Smooth muscle cell (in vitro differentiated cells): ENCODE data around the gene SCRN1. TPM values are rescaled to one million over a fixed set of nuclear protein-coding genes. Genes with fewer than 3 reads are reported as not detected.

Source experiments
- DNase-seq: peaks from one replicate; lab custom pipeline; 2025; ENCODE audit not compliant: unreplicated experiment; lab: John Stamatoyannopoulos, UW
- H2AFZ ChIP-seq: fragments of 200-600 bp; sonication (generic); 2 replicates; pipeline ENCODE4 v1.6.0; 2016; ENCODE audit warnings: antibody characterized with exemption, low read depth, mild to moderate bottlenecking
- H3F3A ChIP-seq: fragments of 200-600 bp; sonication (generic); 2 replicates; pipeline ENCODE4 v1.6.0; 2017; ENCODE audit warnings: antibody characterized with exemption, low read depth
- H3K27ac ChIP-seq: fragments of 200-600 bp; sonication (generic); 2 replicates; pipeline ENCODE4 v1.5.1; 2016; ENCODE audit warnings: low read depth, mild to moderate bottlenecking
- H3K27me3 ChIP-seq: fragments of 200-600 bp; sonication (generic); 2 replicates; pipeline ENCODE4 v1.6.1; 2016; ENCODE audit warnings: low read depth, mild to moderate bottlenecking
- H3K36me3 ChIP-seq: fragments of 200-600 bp; sonication (generic); 2 replicates; pipeline ENCODE4 v1.5.1; 2016; ENCODE audit warnings: low read depth
- H3K4me1 ChIP-seq: fragments of 200-600 bp; sonication (generic); 2 replicates; pipeline ENCODE4 v1.5.1; 2016; ENCODE audit warnings: low read depth
- H3K4me2 ChIP-seq: fragments of 200-600 bp; sonication (generic); 2 replicates; pipeline ENCODE4 v1.6.0; 2016; ENCODE audit warnings: mild to moderate bottlenecking
- H3K4me3 ChIP-seq: fragments of 200-600 bp; sonication (generic); 2 replicates; pipeline ENCODE4 v1.5.1; 2016; ENCODE audit warnings: mild to moderate bottlenecking
- H3K79me2 ChIP-seq: fragments of 200-600 bp; sonication (generic); 2 replicates; pipeline ENCODE4 v1.6.0; 2016; ENCODE audit warnings: low read depth, mild to moderate bottlenecking
- H3K9ac ChIP-seq: fragments of 200-600 bp; sonication (generic); 2 replicates; pipeline ENCODE4 v1.6.0; 2016; ENCODE audit warnings: low read depth
- H3K9me3 ChIP-seq: fragments of 200-600 bp; sonication (generic); replicated peaks from 2 replicates; pipeline ENCODE4 v1.5.1; 2016; ENCODE audit warnings: low read depth
- H4K20me1 ChIP-seq: fragments of 200-600 bp; sonication (generic); 2 replicates; pipeline ENCODE4 v1.6.0; 2016; ENCODE audit warnings: low read depth
- WGBS: methylation state at CpG from one replicate; pipeline ENCODE4 v1.1.7; 2016; ENCODE audit warnings: low lambda C conversion rate; 5-methylcytosine and 5-hydroxymethylcytosine counted together
- polyA plus RNA-seq: library from polyadenylated mRNA; unstranded; fragments of >200 nt; fragmentation: Nextera tagmentation; extraction: Ambion mirVana; gene quantifications from 2 replicates; pipeline ENCODE4 v1.2.1, GENCODE V29; 2016
- total RNA-seq: library from RNA; depleted of rRNA; stranded (reverse); fragments of >200 nt; gene quantifications from 2 replicates; pipeline ENCODE4 v1.2.3, GENCODE V29; 2014
- TF ChIP-seq, protein P1 (sequence below): fragments of 200-600 bp; sonication (generic); IDR thresholded peaks from 2 replicates; pipeline ENCODE4 v1.5.1; 2017; ENCODE audit warnings: borderline replicate concordance, mild to moderate bottlenecking, antibody characterized with exemption; ENCODE audit not compliant: insufficient read depth, poor library complexity, severe bottlenecking

The SCRN1 gene
- total and polyA plus RNA-seq, 2 experiments from 2014 or later = 67.5 to 84.9 TPM

DNA sequence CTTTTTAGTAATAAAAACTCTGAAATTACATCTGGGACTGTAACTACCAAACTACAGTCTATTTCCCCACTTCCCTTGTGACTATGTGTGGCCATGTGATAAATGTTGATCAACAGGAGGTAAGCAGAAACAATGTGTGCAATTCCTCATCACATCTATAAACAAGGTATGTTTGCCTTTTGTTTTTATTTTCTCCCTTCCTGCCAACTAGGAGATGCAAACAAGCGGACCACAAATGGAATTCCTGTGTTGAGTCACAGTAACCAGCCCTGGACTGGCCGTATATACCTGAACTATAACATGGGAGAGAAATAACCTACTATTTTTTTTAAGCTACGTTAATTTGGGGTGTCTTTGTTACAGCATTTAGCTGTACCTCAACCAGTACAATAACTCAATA is 52.5 kb downstream of the SCRN1 start:
- Histone ChIP-seq H3K79me2 (no peaks in the 10 kb centered on the region), H3F3A (no peaks in the 10 kb centered on the region), H3K9me3 (no peaks in the 10 kb centered on the region), H3K36me3 (peaks cover 10% of the 10 kb centered on the region), H3K27me3 (no peaks in the 10 kb centered on the region), H3K4me3 (no peak overlapping the region), H2AFZ (no peak overlapping the region), H3K27ac (no peak overlapping the region), H3K9ac (no peak overlapping the region), H3K4me2 (no peak overlapping the region), H3K4me1 (no peaks in the 10 kb centered on the region), H4K20me1 (no peaks in the 10 kb centered on the region)
- no peak for DNase-seq
- 92% methylated on average over 3 of the region's 3 CpGs for WGBS
- TF ChIP-seq, protein P1, sequence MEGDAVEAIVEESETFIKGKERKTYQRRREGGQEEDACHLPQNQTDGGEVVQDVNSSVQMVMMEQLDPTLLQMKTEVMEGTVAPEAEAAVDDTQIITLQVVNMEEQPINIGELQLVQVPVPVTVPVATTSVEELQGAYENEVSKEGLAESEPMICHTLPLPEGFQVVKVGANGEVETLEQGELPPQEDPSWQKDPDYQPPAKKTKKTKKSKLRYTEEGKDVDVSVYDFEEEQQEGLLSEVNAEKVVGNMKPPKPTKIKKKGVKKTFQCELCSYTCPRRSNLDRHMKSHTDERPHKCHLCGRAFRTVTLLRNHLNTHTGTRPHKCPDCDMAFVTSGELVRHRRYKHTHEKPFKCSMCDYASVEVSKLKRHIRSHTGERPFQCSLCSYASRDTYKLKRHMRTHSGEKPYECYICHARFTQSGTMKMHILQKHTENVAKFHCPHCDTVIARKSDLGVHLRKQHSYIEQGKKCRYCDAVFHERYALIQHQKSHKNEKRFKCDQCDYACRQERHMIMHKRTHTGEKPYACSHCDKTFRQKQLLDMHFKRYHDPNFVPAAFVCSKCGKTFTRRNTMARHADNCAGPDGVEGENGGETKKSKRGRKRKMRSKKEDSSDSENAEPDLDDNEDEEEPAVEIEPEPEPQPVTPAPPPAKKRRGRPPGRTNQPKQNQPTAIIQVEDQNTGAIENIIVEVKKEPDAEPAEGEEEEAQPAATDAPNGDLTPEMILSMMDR = no peak

DNA sequence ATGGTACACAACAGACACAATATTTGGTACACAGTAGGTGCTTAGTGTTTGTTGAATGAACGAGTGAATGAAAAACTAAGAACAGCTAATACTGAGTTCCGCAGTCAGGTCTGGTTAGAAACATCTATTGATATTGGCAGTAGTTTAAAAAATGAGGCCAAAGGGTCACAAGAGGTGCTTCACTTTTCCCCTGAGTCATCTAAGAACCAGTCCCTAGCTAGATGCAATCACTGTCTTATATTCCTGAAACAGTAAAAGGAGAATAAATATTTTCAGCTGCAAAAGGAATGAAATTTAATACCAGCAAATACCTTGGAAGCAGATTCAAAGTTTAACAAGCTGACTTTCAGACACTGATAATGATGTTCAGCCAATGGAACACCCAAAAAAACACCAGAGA is 54.5 kb downstream of the SCRN1 start:
- no peaks in the 10 kb centered on the region for H3K4me1 ChIP-seq
- H3K4me3 ChIP-seq = no peak overlapping the region
- H3K27ac ChIP-seq = no peak overlapping the region
- H3K79me2 ChIP-seq = no peaks in the 10 kb centered on the region
- TF ChIP-seq, protein P1 = no peak
- peaks cover under 1% of the 10 kb centered on the region for H3K36me3 ChIP-seq
- peaks cover 20% of the 10 kb centered on the region for H4K20me1 ChIP-seq
- no peak for DNase-seq
- H3K27me3 ChIP-seq = no peaks in the 10 kb centered on the region
- no peak overlapping the region for H3K9ac ChIP-seq
- no peak overlapping the region for H3K4me2 ChIP-seq
- H2AFZ ChIP-seq = no peak overlapping the region
- no peaks in the 10 kb centered on the region for H3F3A ChIP-seq
- H3K9me3 ChIP-seq = no peaks in the 10 kb centered on the region
- 95% methylated on average over 2 of the region's 2 CpGs for WGBS

DNA sequence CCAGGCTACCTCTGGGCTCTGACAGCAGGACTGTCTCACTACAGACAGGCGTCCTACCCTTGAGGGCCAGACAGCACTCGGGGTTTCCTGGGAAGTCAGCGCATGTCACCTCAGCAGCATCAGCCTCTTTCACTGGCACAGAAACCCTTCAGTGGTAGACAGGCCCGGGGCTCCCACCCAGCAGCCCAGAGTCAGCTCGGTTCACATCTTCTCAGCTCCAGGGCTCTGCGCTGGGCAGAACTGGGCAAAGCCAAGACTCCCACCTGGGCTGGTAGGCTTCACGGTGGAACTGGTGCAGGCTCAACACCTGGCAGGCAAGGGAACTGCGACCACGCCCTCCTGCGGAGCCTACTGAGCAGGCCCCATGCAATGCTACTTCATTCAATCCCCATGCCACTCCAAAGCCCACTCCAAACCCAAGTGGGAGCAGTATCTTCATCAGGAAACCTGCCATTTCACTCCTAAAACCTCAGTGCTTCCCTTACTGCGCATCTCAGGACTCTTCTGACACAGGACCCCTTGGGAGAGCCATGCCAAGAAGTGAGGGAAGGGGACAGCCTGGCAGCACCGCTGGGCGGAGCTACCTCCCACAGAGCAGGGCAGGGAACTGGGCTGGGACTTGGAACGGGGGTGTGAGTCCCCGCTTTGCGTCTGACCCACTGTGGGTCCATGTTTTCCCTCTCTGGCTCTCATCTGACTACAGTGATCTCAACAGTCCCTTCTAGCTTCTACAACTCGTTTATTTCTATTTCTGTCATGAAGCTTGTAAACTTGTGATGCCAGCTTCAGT is 60.4 kb downstream of the SCRN1 start:
- Histone ChIP-seq H3K79me2 (no peaks in the 10 kb centered on the region), H4K20me1 (peaks cover 42% of the 10 kb centered on the region), H3K27ac (no peak overlapping the region), H3K4me1 (no peaks in the 10 kb centered on the region), H3K36me3 (no peaks in the 10 kb centered on the region), H3K27me3 (no peaks in the 10 kb centered on the region), H3K9me3 (no peaks in the 10 kb centered on the region), H3K4me2 (no peak overlapping the region), H3K9ac (no peak overlapping the region), H2AFZ (no peak overlapping the region), H3K4me3 (no peak overlapping the region), H3F3A (no peaks in the 10 kb centered on the region)
- DNase-seq = no peak
- TF ChIP-seq, protein P1 = no peak
- 93% methylated on average over 17 of the region's 17 CpGs for WGBS

GRCh38 chr7:29926741-29927140 is 62.9 kb downstream of the SCRN1 start:
- 63% methylated on average over 5 of the region's 5 CpGs for WGBS
- no peaks in the 10 kb centered on the region for H3K4me1 ChIP-seq
- no peak for DNase-seq

More at GRCh38 chr7:29926741-29927140, 62.9 kb downstream of the SCRN1 start:
- Histone ChIP-seq H3K36me3 (no peaks in the 10 kb centered on the region), H3F3A (no peaks in the 10 kb centered on the region), H3K27me3 (no peaks in the 10 kb centered on the region), H2AFZ (no peak overlapping the region), H3K4me2 (no peak overlapping the region), H3K9me3 (no peaks in the 10 kb centered on the region), H3K79me2 (no peaks in the 10 kb centered on the region), H4K20me1 (peaks cover 43% of the 10 kb centered on the region), H3K27ac (no peak overlapping the region), H3K9ac (no peak overlapping the region), H3K4me3 (no peak overlapping the region)
- TF ChIP-seq, protein P1 = no peak
